ENCODE results near the gene LFNG. TPM values are rescaled to one million over a fixed set of nuclear protein-coding genes. Genes with fewer than 3 reads are reported as not detected.

Gene LFNG
- total RNA-seq, 1 donor from 2014 or later: 36.8 TPM

DNA sequence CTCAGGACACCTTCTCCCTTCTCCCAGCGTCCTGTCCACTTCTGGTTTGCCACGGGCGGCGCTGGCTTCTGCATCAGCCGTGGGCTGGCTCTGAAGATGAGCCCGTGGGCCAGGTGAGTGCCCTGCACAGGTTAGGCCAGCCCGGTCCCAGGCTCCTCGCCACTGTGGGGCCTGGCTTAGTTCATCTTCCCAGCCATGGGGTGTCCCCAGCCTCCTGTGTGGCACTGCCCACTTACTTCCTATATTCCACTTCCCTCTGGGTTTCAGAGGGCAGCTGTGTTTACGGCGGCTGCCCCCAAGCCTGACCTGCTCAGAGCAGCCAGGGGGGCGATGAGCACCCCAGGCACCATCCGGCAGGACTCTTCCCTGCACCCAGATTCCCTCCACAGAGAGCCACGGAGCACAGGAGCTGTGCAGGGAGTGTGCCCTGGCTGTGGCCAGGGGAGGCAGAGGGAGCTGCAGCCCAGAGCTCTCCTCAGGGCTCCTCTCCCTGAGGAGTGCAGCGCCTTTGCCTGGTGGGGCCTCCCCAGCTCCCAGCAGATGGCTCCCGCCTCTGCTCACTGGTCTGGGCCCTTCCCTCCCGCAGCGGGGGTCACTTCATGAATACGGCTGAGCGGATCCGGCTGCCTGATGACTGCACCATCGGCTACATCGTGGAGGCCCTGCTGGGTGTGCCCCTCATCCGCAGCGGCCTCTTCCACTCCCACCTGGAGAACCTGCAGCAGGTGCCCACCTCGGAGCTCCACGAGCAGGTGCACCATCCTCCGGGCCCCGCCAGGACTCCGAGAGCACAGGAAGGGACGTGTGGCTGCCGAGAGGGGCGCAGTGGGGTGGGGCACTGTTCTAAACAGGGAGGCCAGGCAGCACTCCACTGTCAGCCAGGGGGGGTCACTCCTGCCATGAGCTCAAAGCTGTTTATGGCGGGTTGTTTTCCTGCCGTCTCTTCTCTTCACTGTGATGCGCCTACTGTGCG is 6.4 kb downstream of the LFNG start:
- Histone ChIP-seq H3K9me3 (no peaks in the 10 kb centered on the region), H3K36me3 (no peaks in the 10 kb centered on the region), H3K4me3 (no peak overlapping the region), H3K27me3 (no peaks in the 10 kb centered on the region), H3K27ac (peak overlapping the region; percentile 73), H3K4me1 (peaks cover 98% of the 10 kb centered on the region)
- DNase-seq (ENCODE audit: extremely low spot score in 2 of 2): no peak
- TF ChIP-seq, protein P1, sequence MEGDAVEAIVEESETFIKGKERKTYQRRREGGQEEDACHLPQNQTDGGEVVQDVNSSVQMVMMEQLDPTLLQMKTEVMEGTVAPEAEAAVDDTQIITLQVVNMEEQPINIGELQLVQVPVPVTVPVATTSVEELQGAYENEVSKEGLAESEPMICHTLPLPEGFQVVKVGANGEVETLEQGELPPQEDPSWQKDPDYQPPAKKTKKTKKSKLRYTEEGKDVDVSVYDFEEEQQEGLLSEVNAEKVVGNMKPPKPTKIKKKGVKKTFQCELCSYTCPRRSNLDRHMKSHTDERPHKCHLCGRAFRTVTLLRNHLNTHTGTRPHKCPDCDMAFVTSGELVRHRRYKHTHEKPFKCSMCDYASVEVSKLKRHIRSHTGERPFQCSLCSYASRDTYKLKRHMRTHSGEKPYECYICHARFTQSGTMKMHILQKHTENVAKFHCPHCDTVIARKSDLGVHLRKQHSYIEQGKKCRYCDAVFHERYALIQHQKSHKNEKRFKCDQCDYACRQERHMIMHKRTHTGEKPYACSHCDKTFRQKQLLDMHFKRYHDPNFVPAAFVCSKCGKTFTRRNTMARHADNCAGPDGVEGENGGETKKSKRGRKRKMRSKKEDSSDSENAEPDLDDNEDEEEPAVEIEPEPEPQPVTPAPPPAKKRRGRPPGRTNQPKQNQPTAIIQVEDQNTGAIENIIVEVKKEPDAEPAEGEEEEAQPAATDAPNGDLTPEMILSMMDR (IDR thresholded peaks at IDR 0.05): no peak
- TF ChIP-seq POLR2AphosphoS5 (IDR thresholded peaks at IDR 0.05; ENCODE audit: insufficient read depth in 1 of 2, low read depth in 1 of 2) (no peak), POLR2A (IDR thresholded peaks at IDR 0.05) (no peak)
- intact Hi-C loops (cut with DNase I): no loop called here

- peaks cover 98% of the 10 kb centered on the region for H3K4me1 ChIP-seq
Measured at GRCh38 chr7:2526659-2527504, 7.3 kb downstream of the LFNG start.

GRCh38 chr7:2527505-2528467 is 8.2 kb downstream of the LFNG start:
- no peaks in the 10 kb centered on the region for H3K27me3 ChIP-seq
- no peak overlapping the region for H3K4me3 ChIP-seq
- TF ChIP-seq, protein P1 (IDR thresholded peaks at IDR 0.05): no peak
- TF ChIP-seq POLR2AphosphoS5 (IDR thresholded peaks at IDR 0.05; ENCODE audit: insufficient read depth in 1 of 2, low read depth in 1 of 2): peak in 1 of 2 donors; percentile 27
- peak overlapping the region; percentile 83 for H3K27ac ChIP-seq
- DNase-seq (ENCODE audit: extremely low spot score in 2 of 2): no peak
- intact Hi-C loops (cut with DNase I): no loop called here
- no peaks in the 10 kb centered on the region for H3K36me3 ChIP-seq
- peaks cover 90% of the 10 kb centered on the region for H3K4me1 ChIP-seq
- no peaks in the 10 kb centered on the region for H3K9me3 ChIP-seq

More at GRCh38 chr7:2526659-2527504, 7.3 kb downstream of the LFNG start:
- peak overlapping the region; percentile 83 for H3K27ac ChIP-seq
- intact Hi-C loops (cut with DNase I): no loop called here
- H3K27me3 ChIP-seq: no peaks in the 10 kb centered on the region
- H3K4me3 ChIP-seq: no peak overlapping the region
- no peak for DNase-seq (ENCODE audit: extremely low spot score in 2 of 2)
- no peaks in the 10 kb centered on the region for H3K36me3 ChIP-seq
- H3K9me3 ChIP-seq: no peaks in the 10 kb centered on the region
- TF ChIP-seq POLR2AphosphoS5 (IDR thresholded peaks at IDR 0.05; ENCODE audit: insufficient read depth in 1 of 2, low read depth in 1 of 2) (no peak), POLR2A (IDR thresholded peaks at IDR 0.05) (no peak)
- TF ChIP-seq, protein P1 (IDR thresholded peaks at IDR 0.05): no peak

- no peak for DNase-seq (ENCODE audit: extremely low spot score in 2 of 2)
- H3K4me1 ChIP-seq: peaks cover 82% of the 10 kb centered on the region
- no peak overlapping the region for H3K4me3 ChIP-seq
- no peaks in the 10 kb centered on the region for H3K27me3 ChIP-seq
- H3K27ac ChIP-seq: peak overlapping the region; percentile 83
- TF ChIP-seq, protein P1 (IDR thresholded peaks at IDR 0.05): no peak
- TF ChIP-seq POLR2A (IDR thresholded peaks at IDR 0.05) (no peak), POLR2AphosphoS5 (IDR thresholded peaks at IDR 0.05; ENCODE audit: insufficient read depth in 1 of 2, low read depth in 1 of 2) (no peak)
- intact Hi-C loops (cut with DNase I): no loop called here
- no peaks in the 10 kb centered on the region for H3K36me3 ChIP-seq
- H3K9me3 ChIP-seq: no peaks in the 10 kb centered on the region
Measured at GRCh38 chr7:2528481-2529095, 9.0 kb downstream of the LFNG start.

Data from vagina (tissue), 2 donors.